Ishikawa (cell line): ENCODE measurements around the gene TMEM232.

Experiments used
- CEBPB ChIP-seq: IDR thresholded peaks from 2 replicates; pipeline ENCODE4 v1.6.1; 2012
- CREB1 ChIP-seq: IDR thresholded peaks from 2 replicates; pipeline ENCODE4 v1.6.1; 2012; ENCODE audit warnings: low read depth
- EP300 ChIP-seq: IDR thresholded peaks from 2 replicates; pipeline ENCODE4 v1.6.1; 2012; ENCODE audit warnings: borderline replicate concordance
- FOXM1 ChIP-seq: IDR thresholded peaks from 2 replicates; pipeline ENCODE4 v1.6.1; 2012; ENCODE audit warnings: low read depth, borderline replicate concordance
- MAX ChIP-seq: IDR thresholded peaks from 2 replicates; pipeline ENCODE4 v1.6.1; 2012
- NFIC ChIP-seq: IDR thresholded peaks from 2 replicates; pipeline ENCODE4 v1.6.1; 2012
- RAD21 ChIP-seq: IDR thresholded peaks from 2 replicates; pipeline ENCODE4 v1.6.1; 2012; ENCODE audit warnings: low read depth
- TAF1 ChIP-seq: IDR thresholded peaks from 2 replicates; pipeline ENCODE4 v1.6.1; 2012; ENCODE audit warnings: low read depth, mild to moderate bottlenecking
- TCF12 ChIP-seq: IDR thresholded peaks from 2 replicates; pipeline ENCODE4 v1.6.1; 2012; ENCODE audit warnings: low read depth
- TEAD4 ChIP-seq: IDR thresholded peaks from 2 replicates; pipeline ENCODE4 v1.6.1; 2012
- YY1 ChIP-seq: IDR thresholded peaks from 2 replicates; pipeline ENCODE4 v1.6.1; 2012; ENCODE audit warnings: low read depth
- ZBTB7A ChIP-seq: IDR thresholded peaks from 2 replicates; pipeline ENCODE4 v1.6.1; 2012; ENCODE audit warnings: low read depth
- TF ChIP-seq, protein P1 (sequence below): IDR thresholded peaks from 2 replicates; pipeline ENCODE4 v1.6.1; 2012; ENCODE audit warnings: low read depth, mild to moderate bottlenecking

DNA sequence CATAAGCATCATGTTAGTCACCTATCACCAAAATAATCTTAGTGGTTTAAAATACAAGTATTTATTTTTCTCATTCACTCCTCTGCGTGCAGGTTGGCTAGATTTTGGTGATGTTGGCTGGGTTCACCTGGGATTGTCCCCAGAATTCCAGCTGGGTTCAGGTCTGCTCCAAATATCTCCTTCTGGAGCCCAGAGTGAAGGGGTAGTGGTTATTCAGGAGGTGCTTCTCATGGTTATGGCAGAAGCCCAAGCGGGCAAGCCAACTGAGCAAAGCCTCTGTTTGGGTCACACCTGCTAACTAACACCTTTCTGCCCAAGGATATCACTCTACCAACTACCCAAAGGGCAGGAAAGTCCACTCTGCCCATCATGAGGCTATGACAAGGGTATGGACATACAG, 7.6 kb upstream of the TMEM232 start:
- TF ChIP-seq YY1 (no peak), EP300 (no peak), CREB1 (no peak), MAX (no peak), ZBTB7A (no peak), NFIC (no peak), RAD21 (no peak), TAF1 (no peak), TEAD4 (no peak), TCF12 (no peak), FOXM1 (no peak), CEBPB (no peak)
- TF ChIP-seq, protein P1, sequence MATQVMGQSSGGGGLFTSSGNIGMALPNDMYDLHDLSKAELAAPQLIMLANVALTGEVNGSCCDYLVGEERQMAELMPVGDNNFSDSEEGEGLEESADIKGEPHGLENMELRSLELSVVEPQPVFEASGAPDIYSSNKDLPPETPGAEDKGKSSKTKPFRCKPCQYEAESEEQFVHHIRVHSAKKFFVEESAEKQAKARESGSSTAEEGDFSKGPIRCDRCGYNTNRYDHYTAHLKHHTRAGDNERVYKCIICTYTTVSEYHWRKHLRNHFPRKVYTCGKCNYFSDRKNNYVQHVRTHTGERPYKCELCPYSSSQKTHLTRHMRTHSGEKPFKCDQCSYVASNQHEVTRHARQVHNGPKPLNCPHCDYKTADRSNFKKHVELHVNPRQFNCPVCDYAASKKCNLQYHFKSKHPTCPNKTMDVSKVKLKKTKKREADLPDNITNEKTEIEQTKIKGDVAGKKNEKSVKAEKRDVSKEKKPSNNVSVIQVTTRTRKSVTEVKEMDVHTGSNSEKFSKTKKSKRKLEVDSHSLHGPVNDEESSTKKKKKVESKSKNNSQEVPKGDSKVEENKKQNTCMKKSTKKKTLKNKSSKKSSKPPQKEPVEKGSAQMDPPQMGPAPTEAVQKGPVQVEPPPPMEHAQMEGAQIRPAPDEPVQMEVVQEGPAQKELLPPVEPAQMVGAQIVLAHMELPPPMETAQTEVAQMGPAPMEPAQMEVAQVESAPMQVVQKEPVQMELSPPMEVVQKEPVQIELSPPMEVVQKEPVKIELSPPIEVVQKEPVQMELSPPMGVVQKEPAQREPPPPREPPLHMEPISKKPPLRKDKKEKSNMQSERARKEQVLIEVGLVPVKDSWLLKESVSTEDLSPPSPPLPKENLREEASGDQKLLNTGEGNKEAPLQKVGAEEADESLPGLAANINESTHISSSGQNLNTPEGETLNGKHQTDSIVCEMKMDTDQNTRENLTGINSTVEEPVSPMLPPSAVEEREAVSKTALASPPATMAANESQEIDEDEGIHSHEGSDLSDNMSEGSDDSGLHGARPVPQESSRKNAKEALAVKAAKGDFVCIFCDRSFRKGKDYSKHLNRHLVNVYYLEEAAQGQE: no peak
